Breast epithelium (tissue), 3 donors: Measurements from ENCODE around the gene TSPO.

Source experiments
- CTCF ChIP-seq, 3 donors: fragments of 450-650 bp; IDR thresholded peaks; one replicate each; pipeline ENCODE4 v1.5.1; 2016 to 2017; ENCODE audit warnings: antibody characterized with exemption in 3 of 3, mild to moderate bottlenecking in 3 of 3, moderate library complexity in 3 of 3
- POLR2AphosphoS5 ChIP-seq, 3 donors: sonication (generic); formaldehyde crosslinking; IDR thresholded peaks; one replicate each; pipeline ENCODE4 v1.6.1; 2017; ENCODE audit warnings: antibody characterized with exemption in 3 of 3

DNA sequence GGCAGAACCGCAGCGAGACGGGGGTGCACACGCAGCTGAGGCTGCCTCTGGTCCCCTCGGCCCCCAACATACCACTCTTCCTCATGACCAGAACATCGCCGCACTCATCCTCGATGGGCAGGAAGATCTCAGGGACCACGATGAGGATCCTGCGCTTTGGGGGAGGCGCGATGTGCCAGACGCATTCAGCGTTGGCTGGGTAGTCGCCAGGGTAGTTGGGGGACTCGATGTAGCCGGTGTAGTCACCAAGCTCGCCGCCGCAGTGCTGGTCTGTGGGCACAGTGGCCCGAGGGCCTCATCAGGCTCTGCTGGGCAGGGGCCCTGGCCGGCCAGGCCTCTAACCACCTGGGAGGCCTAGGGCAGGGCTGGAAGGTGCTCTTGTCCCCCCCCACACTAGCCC, 58.6 kb downstream of the TSPO start:
- no peak for TF ChIP-seq CTCF (IDR thresholded peaks at IDR 0.05)
- TF ChIP-seq POLR2AphosphoS5 (IDR thresholded peaks at IDR 0.05), result no peak
